ENCODE data around the gene DNM2. TPM values are rescaled to one million over a fixed set of nuclear protein-coding genes. Genes with fewer than 3 reads are reported as not detected.

DNM2 gene
- total RNA-seq, 1 donor from 2014 or later: 227 TPM

GRCh38 chr19:10769533-10770491 is 51.9 kb downstream of the DNM2 start:
- TF ChIP-seq CTCF (IDR thresholded peaks at IDR 0.05; ENCODE audit: partially characterized antibody, unreplicated experiment): no peak
- DNase-seq: no peak
- Mint-ChIP-seq H3K4me3 (ENCODE audit: unreplicated experiment) (peak overlapping the region; percentile 23), H3K27ac (ENCODE audit: unreplicated experiment) (peak overlapping the region; percentile 73), H3K9me3 (ENCODE audit: unreplicated experiment) (peaks cover 4% of the 10 kb centered on the region), H3K4me1 (ENCODE audit: low read depth, unreplicated experiment) (peaks cover 7% of the 10 kb centered on the region), H3K27me3 (ENCODE audit: unreplicated experiment) (peaks cover 3% of the 10 kb centered on the region), H3K36me3 (ENCODE audit: unreplicated experiment) (peaks cover 6% of the 10 kb centered on the region)

GRCh38 chr19:10773969-10774368 is 56.1 kb downstream of the DNM2 start:
- H3K4me3 Mint-ChIP-seq (ENCODE audit: unreplicated experiment): no peak overlapping the region
- H3K36me3 Mint-ChIP-seq (ENCODE audit: unreplicated experiment): peaks cover 6% of the 10 kb centered on the region
- DNase-seq: no peak
- peaks cover 10% of the 10 kb centered on the region for H3K9me3 Mint-ChIP-seq (ENCODE audit: unreplicated experiment)
- H3K27ac Mint-ChIP-seq (ENCODE audit: unreplicated experiment): no peak overlapping the region
- peaks cover 5% of the 10 kb centered on the region for H3K27me3 Mint-ChIP-seq (ENCODE audit: unreplicated experiment)
- no peak for TF ChIP-seq CTCF (IDR thresholded peaks at IDR 0.05; ENCODE audit: partially characterized antibody, unreplicated experiment)
- H3K4me1 Mint-ChIP-seq (ENCODE audit: low read depth, unreplicated experiment): peaks cover 18% of the 10 kb centered on the region

GRCh38 chr19:10774893-10775292 is 57.0 kb downstream of the DNM2 start:
- Mint-ChIP-seq H3K4me1 (ENCODE audit: low read depth, unreplicated experiment) (peaks cover 19% of the 10 kb centered on the region), H3K27me3 (ENCODE audit: unreplicated experiment) (peaks cover 6% of the 10 kb centered on the region), H3K4me3 (ENCODE audit: unreplicated experiment) (no peak overlapping the region), H3K9me3 (ENCODE audit: unreplicated experiment) (peaks cover 10% of the 10 kb centered on the region), H3K36me3 (ENCODE audit: unreplicated experiment) (peaks cover 6% of the 10 kb centered on the region), H3K27ac (ENCODE audit: unreplicated experiment) (no peak overlapping the region)
- DNase-seq: no peak
- TF ChIP-seq CTCF (IDR thresholded peaks at IDR 0.05; ENCODE audit: partially characterized antibody, unreplicated experiment): no peak

- Mint-ChIP-seq H3K9me3 (ENCODE audit: unreplicated experiment) (peaks cover 8% of the 10 kb centered on the region), H3K27me3 (ENCODE audit: unreplicated experiment) (peaks cover 9% of the 10 kb centered on the region), H3K36me3 (ENCODE audit: unreplicated experiment) (no peaks in the 10 kb centered on the region), H3K4me3 (ENCODE audit: unreplicated experiment) (no peak overlapping the region), H3K27ac (ENCODE audit: unreplicated experiment) (no peak overlapping the region), H3K4me1 (ENCODE audit: low read depth, unreplicated experiment) (peaks cover 19% of the 10 kb centered on the region)
- TF ChIP-seq CTCF (IDR thresholded peaks at IDR 0.05; ENCODE audit: partially characterized antibody, unreplicated experiment): no peak
- DNase-seq: no peak
Observed at GRCh38 chr19:10776900-10777650, 59.2 kb downstream of the DNM2 start.
